D721Med (cell line): ENCODE data around the gene ENHO.

ENCODE experiments used
- DNase-seq: peaks from one replicate; pipeline ENCODE4 v3.0.0; 2011; ENCODE audit warnings: low spot score; ENCODE audit not compliant: insufficient read length
- FAIRE-seq: peaks from 2 replicates; lab custom pipeline; 2011; peaks lifted over from hg19 to GRCh38; lab: Jason Lieb, UNC
- CTCF ChIP-seq: IDR thresholded peaks from 2 replicates; pipeline ENCODE4 v1.5.1; 2012; ENCODE audit warnings: mild to moderate bottlenecking, control low read depth; ENCODE audit not compliant: insufficient read depth; ENCODE audit errors: missing control alignments

Gene ENHO

GRCh38 chr9:34513567-34514214, 9.1 kb downstream of the ENHO start:
- no peak for DNase-seq
- no peak for FAIRE-seq
- no peak for TF ChIP-seq CTCF

- FAIRE-seq, result no peak
- DNase-seq, result no peak
Observed at GRCh38 chr9:34512131-34513078, 10.4 kb downstream of the ENHO start.

GRCh38 chr9:34510497-34511468, 12.0 kb downstream of the ENHO start:
- no peak for TF ChIP-seq CTCF
- no peak for FAIRE-seq
- DNase-seq, result no peak

More at GRCh38 chr9:34512131-34513078, 10.4 kb downstream of the ENHO start:
- no peak for TF ChIP-seq CTCF

GRCh38 chr9:34508951-34509350, 13.8 kb downstream of the ENHO start:
- no peak for TF ChIP-seq CTCF
- DNase-seq, result no peak
- FAIRE-seq, result no peak

GRCh38 chr9:34508463-34508862, 14.3 kb downstream of the ENHO start:
- DNase-seq (no peak), FAIRE-seq (no peak)
- no peak for TF ChIP-seq CTCF

- no peak for TF ChIP-seq CTCF
- FAIRE-seq, result no peak
- no peak for DNase-seq
Observed at GRCh38 chr9:34507966-34508365, 14.8 kb downstream of the ENHO start.
